BJ (cell line): Measurements from ENCODE around the gene CTAGE1. TPM values are rescaled to one million over a fixed set of nuclear protein-coding genes. Genes with fewer than 3 reads are reported as not detected.

ENCODE experiments used
- CTCF ChIA-PET: fragments of 350-600 bp; formaldehyde crosslinking; extraction: SDS; loops from one replicate; lab custom pipeline; 2021; ENCODE audit warnings: antibody characterized with exemption, inconsistent platforms; lab: Yijun Ruan, JAX
- POLR2A ChIA-PET: fragments of 300-600 bp; sonication (Branson Sonifier 250); formaldehyde crosslinking; extraction: SDS; loops from one replicate; lab custom pipeline; 2021; ENCODE audit warnings: antibody characterized with exemption; lab: Charles Lee
- DNase-seq: peaks from one replicate; pipeline ENCODE4 v3.0.0-alpha.2; 2011; ENCODE audit warnings: low read depth
- H3K27me3 ChIP-seq: 2 replicates; pipeline ENCODE4 v1.6.0; 2011; ENCODE audit warnings: low read length; ENCODE audit not compliant: control insufficient read depth, insufficient read depth
- H3K36me3 ChIP-seq: 2 replicates; pipeline ENCODE4 v1.5.1; 2011; ENCODE audit warnings: low read length; ENCODE audit not compliant: control insufficient read depth, insufficient read depth
- H3K4me3 ChIP-seq: 2 replicates; pipeline ENCODE4 v1.5.1; 2011; ENCODE audit warnings: low read depth, mild to moderate bottlenecking, control low read depth, low read length
- polyA plus RNA-seq: library from polyadenylated mRNA; depleted of rRNA; stranded (reverse); fragments of >200 nt; gene quantifications from 2 replicates; pipeline ENCODE4 v1.2.3, GENCODE V29; 2011
- TF ChIP-seq, protein P1 (sequence below): IDR thresholded peaks from 2 replicates; pipeline ENCODE4 v1.5.1; 2011; ENCODE audit warnings: low read depth, mild to moderate bottlenecking, control low read depth, inconsistent platforms, low read length, moderate library complexity; ENCODE audit not compliant: insufficient read depth

The CTAGE1 gene
- polyA plus RNA-seq, 1 experiment = not detected

DNA sequence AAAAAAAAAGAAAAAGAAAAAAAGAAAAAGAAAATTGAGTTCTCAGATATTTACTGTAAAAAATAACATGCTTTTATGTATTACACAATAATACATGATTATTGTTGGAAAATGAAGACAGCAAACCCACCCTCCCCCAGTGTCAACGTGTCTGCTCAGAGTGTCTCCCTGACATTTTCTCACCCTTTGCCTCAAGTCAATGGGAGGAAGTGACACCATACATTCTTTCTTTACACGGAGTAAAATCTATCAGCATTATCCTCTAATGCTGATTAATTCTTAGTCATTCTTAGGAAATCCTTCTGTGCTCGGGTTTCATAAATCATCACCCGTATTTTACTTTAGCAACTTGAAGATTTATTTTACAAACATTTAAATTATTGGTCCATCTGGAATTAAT lies 32.0 kb downstream of the CTAGE1 start:
- peaks cover 16% of the 10 kb centered on the region for H3K27me3 ChIP-seq
- peak; percentile 20 for DNase-seq
- ChIA-PET POLR2A (no interaction called here), CTCF (no interaction called here)
- TF ChIP-seq, protein P1, sequence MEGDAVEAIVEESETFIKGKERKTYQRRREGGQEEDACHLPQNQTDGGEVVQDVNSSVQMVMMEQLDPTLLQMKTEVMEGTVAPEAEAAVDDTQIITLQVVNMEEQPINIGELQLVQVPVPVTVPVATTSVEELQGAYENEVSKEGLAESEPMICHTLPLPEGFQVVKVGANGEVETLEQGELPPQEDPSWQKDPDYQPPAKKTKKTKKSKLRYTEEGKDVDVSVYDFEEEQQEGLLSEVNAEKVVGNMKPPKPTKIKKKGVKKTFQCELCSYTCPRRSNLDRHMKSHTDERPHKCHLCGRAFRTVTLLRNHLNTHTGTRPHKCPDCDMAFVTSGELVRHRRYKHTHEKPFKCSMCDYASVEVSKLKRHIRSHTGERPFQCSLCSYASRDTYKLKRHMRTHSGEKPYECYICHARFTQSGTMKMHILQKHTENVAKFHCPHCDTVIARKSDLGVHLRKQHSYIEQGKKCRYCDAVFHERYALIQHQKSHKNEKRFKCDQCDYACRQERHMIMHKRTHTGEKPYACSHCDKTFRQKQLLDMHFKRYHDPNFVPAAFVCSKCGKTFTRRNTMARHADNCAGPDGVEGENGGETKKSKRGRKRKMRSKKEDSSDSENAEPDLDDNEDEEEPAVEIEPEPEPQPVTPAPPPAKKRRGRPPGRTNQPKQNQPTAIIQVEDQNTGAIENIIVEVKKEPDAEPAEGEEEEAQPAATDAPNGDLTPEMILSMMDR = no peak
- no peaks in the 10 kb centered on the region for H3K36me3 ChIP-seq
- H3K4me3 ChIP-seq = no peak overlapping the region

DNA sequence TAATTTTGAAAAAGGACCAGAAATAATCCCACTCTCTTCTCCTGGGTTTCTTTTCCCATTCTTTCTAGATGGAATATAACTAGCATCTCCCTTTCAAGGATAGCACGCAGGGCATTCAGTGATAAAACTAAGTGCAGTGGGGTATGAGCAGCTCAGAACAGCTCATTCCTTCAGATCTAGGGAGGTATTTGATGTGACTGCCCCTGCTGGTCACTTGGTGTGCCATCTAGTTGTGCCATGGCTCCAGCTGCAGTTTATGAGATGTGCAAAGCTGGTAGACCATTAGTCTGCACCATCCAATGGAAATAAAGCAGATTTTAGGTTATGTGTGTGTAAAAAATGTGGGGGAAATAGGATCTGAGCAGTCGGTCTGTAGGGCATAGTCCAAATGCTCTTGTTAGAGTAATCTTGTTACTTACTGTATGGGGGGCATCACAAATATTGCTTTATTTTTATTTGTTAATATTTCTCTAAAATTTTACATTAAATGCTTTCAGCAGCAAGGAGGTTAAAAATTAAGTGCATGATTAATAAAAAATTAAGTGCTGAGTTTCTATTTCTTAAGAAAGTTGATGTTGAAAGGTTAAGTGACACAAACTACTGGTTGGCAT lies 38.9 kb downstream of the CTAGE1 start:
- ChIA-PET POLR2A (no interaction called here), CTCF (interaction anchor here (0.6 kb wide), 1 partner anchor 23 kb away, joined by 3 read pairs; no protein-coding TSS in a partner anchor)
- H3K27me3 ChIP-seq = peaks cover 14% of the 10 kb centered on the region
- TF ChIP-seq, protein P1 = peak; percentile 42
- no peaks in the 10 kb centered on the region for H3K36me3 ChIP-seq
- DNase-seq = no peak
- H3K4me3 ChIP-seq = no peak overlapping the region

DNA sequence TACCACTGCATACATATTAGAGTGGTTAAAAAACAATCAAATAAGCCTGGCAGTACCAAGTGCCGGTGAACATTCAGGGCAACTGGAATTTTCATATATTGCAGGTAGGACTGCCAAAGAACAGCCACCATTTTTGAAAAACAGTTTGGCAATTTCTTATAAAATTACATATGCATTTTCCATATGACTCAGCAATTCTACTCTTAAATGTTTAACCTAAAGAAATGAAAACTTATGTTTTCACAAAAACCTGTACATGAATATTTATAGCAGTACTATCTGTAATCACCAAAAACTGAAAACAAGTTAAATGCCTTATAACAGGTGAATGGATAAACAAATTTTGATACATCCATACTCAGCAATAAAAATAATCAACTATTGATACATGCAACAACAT lies 39.9 kb downstream of the CTAGE1 start:
- CTCF ChIA-PET = interaction anchor here (0.7 kb wide), 1 partner anchor 11 kb away, joined by 3 read pairs; no protein-coding TSS in a partner anchor
- POLR2A ChIA-PET = no interaction called here

DNA sequence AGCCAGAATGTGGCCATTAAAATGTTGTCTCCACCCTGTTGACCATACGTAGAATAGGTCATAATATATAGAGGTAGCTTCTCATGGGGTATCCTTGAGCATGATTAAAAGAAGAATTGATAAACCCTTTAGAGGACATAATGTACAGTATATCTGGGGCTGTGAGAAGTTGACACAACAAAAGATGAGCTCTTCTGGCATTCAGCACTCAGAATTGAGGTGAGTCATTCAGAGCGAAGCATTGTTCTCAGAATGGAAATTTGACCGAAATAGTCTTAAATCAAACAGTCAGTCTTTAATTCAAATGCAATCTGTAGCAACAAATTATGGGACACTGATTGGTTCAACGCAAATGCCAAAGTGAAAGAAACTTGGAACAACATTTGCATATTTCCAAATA lies 47.3 kb downstream of the CTAGE1 start:
- DNase-seq = no peak
- ChIA-PET POLR2A (no interaction called here), CTCF (no interaction called here)
- TF ChIP-seq, protein P1 = no peak
- H3K36me3 ChIP-seq = no peaks in the 10 kb centered on the region
- H3K27me3 ChIP-seq = peaks cover 7% of the 10 kb centered on the region
- no peak overlapping the region for H3K4me3 ChIP-seq

More for the DNA sequence above, 39.9 kb downstream of the CTAGE1 start:
- peaks cover 11% of the 10 kb centered on the region for H3K27me3 ChIP-seq
- DNase-seq = no peak
- H3K4me3 ChIP-seq = no peak overlapping the region
- TF ChIP-seq, protein P1 = no peak
- no peaks in the 10 kb centered on the region for H3K36me3 ChIP-seq

DNA sequence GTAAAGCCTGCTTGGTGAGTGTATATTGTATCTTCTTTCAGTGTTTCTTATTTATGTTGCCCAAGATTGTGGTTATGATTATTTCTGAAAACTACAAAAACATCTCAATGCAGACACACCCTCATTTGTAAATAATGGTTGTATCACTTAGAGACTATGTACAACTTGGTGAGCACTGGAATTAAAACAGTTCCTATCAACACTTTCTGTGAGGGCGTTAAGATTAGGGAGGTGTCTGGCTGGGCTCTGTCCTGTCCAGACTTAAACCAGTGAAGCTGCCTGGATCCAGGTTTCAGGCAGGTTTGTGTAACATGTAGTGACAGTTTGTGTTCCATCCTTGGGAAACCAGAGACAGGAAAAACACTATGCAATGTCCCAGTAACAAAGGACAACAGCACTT lies 49.7 kb downstream of the CTAGE1 start:
- ChIA-PET POLR2A (no interaction called here), CTCF (interaction anchor here (1.6 kb wide), 1 partner anchor 12 kb away, joined by 4 read pairs; no protein-coding TSS in a partner anchor)
- Histone ChIP-seq H3K4me3 (no peak overlapping the region), H3K27me3 (peaks cover 9% of the 10 kb centered on the region), H3K36me3 (no peaks in the 10 kb centered on the region)
- TF ChIP-seq, protein P1 = no peak
- DNase-seq = no peak
